NCI-H2227 treated with DMSO at 0.1 percent for 48 hours (cell line): ENCODE results near the gene ANO2.
A peak's percentile ranks its signal among the peaks of the same experiment; 100 is the strongest.

Experiments used
- DNase-seq: peaks from one replicate; lab custom pipeline; 2025; lab: John Stamatoyannopoulos, UW

The ANO2 gene

GRCh38 chr12:5777451-5777850 is 167.6 kb downstream of the ANO2 start:
- DNase-seq = no peak

GRCh38 chr12:5776091-5776490 is 169.0 kb downstream of the ANO2 start:
- DNase-seq = no peak

- DNase-seq = no peak
These were observed 171.5 kb downstream of the ANO2 start for GRCh38 chr12:5773550-5773949.

GRCh38 chr12:5771756-5772155 is 173.3 kb downstream of the ANO2 start:
- DNase-seq = no peak

GRCh38 chr12:5770727-5771126 is 174.3 kb downstream of the ANO2 start:
- no peak for DNase-seq

- no peak for DNase-seq
These were observed 176.4 kb downstream of the ANO2 start for GRCh38 chr12:5768581-5769196.

- DNase-seq = no peak
These were observed 176.9 kb downstream of the ANO2 start for GRCh38 chr12:5768171-5768570.

- DNase-seq = no peak
These were observed 186.7 kb downstream of the ANO2 start for GRCh38 chr12:5758347-5758746.

- no peak for DNase-seq
These were observed 188.7 kb downstream of the ANO2 start for GRCh38 chr12:5756338-5756842.

- DNase-seq = no peak
These were observed 197.0 kb downstream of the ANO2 start for GRCh38 chr12:5748027-5748426.

- no peak for DNase-seq
These were observed 198.1 kb downstream of the ANO2 start for GRCh38 chr12:5746917-5747316.

GRCh38 chr12:5746036-5746908 is 198.8 kb downstream of the ANO2 start:
- DNase-seq = peak; percentile 17

- DNase-seq = peak; percentile 22
These were observed 199.7 kb downstream of the ANO2 start for GRCh38 chr12:5745251-5745888.

- no peak for DNase-seq
These were observed 202.8 kb downstream of the ANO2 start for GRCh38 chr12:5742258-5742657.

GRCh38 chr12:5739917-5740316 is 205.1 kb downstream of the ANO2 start:
- no peak for DNase-seq

GRCh38 chr12:5737778-5738177 is 207.3 kb downstream of the ANO2 start:
- no peak for DNase-seq

- DNase-seq = no peak
These were observed 208.5 kb downstream of the ANO2 start for GRCh38 chr12:5736527-5736926.

GRCh38 chr12:5736016-5736415 is 209.0 kb downstream of the ANO2 start:
- no peak for DNase-seq

- DNase-seq = no peak
These were observed 211.1 kb downstream of the ANO2 start for GRCh38 chr12:5733916-5734315.

- no peak for DNase-seq
These were observed 211.8 kb downstream of the ANO2 start for GRCh38 chr12:5733136-5733755.

- no peak for DNase-seq
These were observed 214.1 kb downstream of the ANO2 start for GRCh38 chr12:5730962-5731361.

GRCh38 chr12:5723711-5724252 is 221.3 kb downstream of the ANO2 start:
- DNase-seq = no peak
